Endothelial cell of umbilical vein (primary cell): ENCODE data around the gene STX8. TPM values are rescaled to one million over a fixed set of nuclear protein-coding genes. Genes with fewer than 3 reads are reported as not detected.

Experiments
- BruUV-seq: library from RNA; stranded (reverse); fragments of 400-500 nt; replicated peaks from 2 replicates; lab custom pipeline; 2021; lab: Mats Ljungman, UMichigan
- CTCF ChIA-PET: fragments of 300-600, 350-600 bp; sonication (Branson Sonifier 250); formaldehyde crosslinking; loops from one replicate; lab custom pipeline; 2021; ENCODE audit warnings: antibody characterized with exemption, inconsistent platforms; lab: Charles Lee
- POLR2A ChIA-PET: fragments of 300-600, 350-600 bp; sonication (Branson Sonifier 250); formaldehyde crosslinking; loops from one replicate; lab custom pipeline; 2021; ENCODE audit warnings: antibody characterized with exemption, inconsistent platforms; lab: Charles Lee
- DNase-seq: peaks from one replicate; pipeline ENCODE4 v3.0.0-alpha.2; 2011; ENCODE audit warnings: low read depth, low spot score
- FAIRE-seq: peaks from 2 replicates; lab custom pipeline; 2011; peaks lifted over from hg19 to GRCh38; lab: Jason Lieb, UNC
- H2AFZ ChIP-seq: 2 replicates; pipeline ENCODE4 v1.6.0; 2012; ENCODE audit warnings: low read depth, low read length, control low read depth, inconsistent platforms
- H3K27ac ChIP-seq: 2 replicates; pipeline ENCODE4 v1.5.1; 2011; ENCODE audit warnings: low read depth, mild to moderate bottlenecking, control low read depth, low read length, moderate library complexity; ENCODE audit not compliant: insufficient read depth
- H3K27me3 ChIP-seq, 2 experiments: 2 replicates each; pipeline versions ENCODE4 v1.6.0 to v1.6.1; 2011; ENCODE audit warnings: low read length in 2 of 2, mixed read lengths in 1 of 2; ENCODE audit not compliant: control insufficient read depth in 2 of 2, insufficient read depth in 2 of 2
- H3K36me3 ChIP-seq, 2 experiments: 2 replicates in 1 of 2; 3 replicates in 1 of 2; pipeline ENCODE4 v1.5.1; 2011; ENCODE audit warnings: low read length in 2 of 2, mild to moderate bottlenecking in 1 of 2, moderate library complexity in 1 of 2; ENCODE audit not compliant: control insufficient read depth in 2 of 2, insufficient read depth in 2 of 2; ENCODE audit errors: extremely low read depth in 1 of 2
- H3K4me1 ChIP-seq: 3 replicates; pipeline ENCODE4 v1.5.1; 2011; ENCODE audit warnings: mild to moderate bottlenecking, low read length; ENCODE audit not compliant: control insufficient read depth, insufficient read depth; ENCODE audit errors: extremely low read depth
- H3K4me2 ChIP-seq: 2 replicates; pipeline ENCODE4 v1.6.1; 2011; ENCODE audit warnings: low read length, control low read depth, mixed read lengths; ENCODE audit not compliant: insufficient read depth
- H3K4me3 ChIP-seq, 3 experiments: fragments of 200-600 bp in 1 of 3; sonication (generic), shearing (Covaris generic) in 1 of 3; replicated peaks in 1 of 3; 2 replicates each; pipeline ENCODE4 v1.5.1; 2011 to 2016; ENCODE audit warnings: control low read depth in 3 of 3, low read length in 3 of 3, mild to moderate bottlenecking in 2 of 3, inconsistent platforms in 1 of 3, low read depth in 1 of 3, moderate library complexity in 1 of 3; ENCODE audit not compliant: insufficient read depth in 1 of 3
- H3K79me2 ChIP-seq: 2 replicates; pipeline ENCODE4 v1.6.0; 2012; ENCODE audit warnings: low read length, inconsistent platforms; ENCODE audit not compliant: control insufficient read depth, insufficient read depth
- H3K9ac ChIP-seq: replicated peaks from 2 replicates; pipeline ENCODE3; 2011; ENCODE audit warnings: low read length, control low read depth; ENCODE audit not compliant: insufficient read depth; ENCODE audit errors: extremely low read depth
- H3K9me1 ChIP-seq: replicated peaks from 3 replicates; pipeline ENCODE4 v1.6.0; 2011; ENCODE audit warnings: mild to moderate bottlenecking, low read length; ENCODE audit not compliant: control insufficient read depth, insufficient read depth; ENCODE audit errors: extremely low read depth
- H3K9me3 ChIP-seq: replicated peaks from 2 replicates; pipeline ENCODE4 v1.5.1; 2012; ENCODE audit warnings: low read length, inconsistent platforms; ENCODE audit not compliant: control insufficient read depth, insufficient read depth
- H4K20me1 ChIP-seq: replicated peaks from 2 replicates; pipeline ENCODE3; 2011; ENCODE audit warnings: mild to moderate bottlenecking, low read length; ENCODE audit not compliant: control insufficient read depth, insufficient read depth; ENCODE audit errors: extremely low read depth
- EZH2 ChIP-seq: IDR thresholded peaks from 2 replicates; pipeline ENCODE4 v1.6.1; 2012; ENCODE audit warnings: borderline replicate concordance, low read depth, mild to moderate bottlenecking, moderate library complexity, low read length, inconsistent platforms; ENCODE audit not compliant: severe bottlenecking
- FOS ChIP-seq: IDR thresholded peaks from 2 replicates; pipeline ENCODE4 v1.6.1; 2011; ENCODE audit warnings: mild to moderate bottlenecking, low read length, moderate library complexity, borderline replicate concordance; ENCODE audit not compliant: insufficient read depth
- GATA2 ChIP-seq: IDR thresholded peaks from 2 replicates; pipeline ENCODE4 v1.7.0; 2011; ENCODE audit warnings: low read depth, mild to moderate bottlenecking, moderate library complexity, mixed read lengths, low read length; ENCODE audit not compliant: insufficient read length, insufficient read depth
- JUN ChIP-seq: IDR thresholded peaks from 2 replicates; pipeline ENCODE4 v1.6.1; 2011; ENCODE audit warnings: borderline replicate concordance, low read depth; ENCODE audit not compliant: insufficient read length, insufficient read depth
- MYC ChIP-seq: IDR thresholded peaks from one replicate; pipeline ENCODE4 v1.6.1; 2011; ENCODE audit warnings: mild to moderate bottlenecking, low read depth, low read length
- POLR2A ChIP-seq: IDR thresholded peaks from 2 replicates; pipeline ENCODE4 v1.6.1; 2012; ENCODE audit warnings: low read depth, mild to moderate bottlenecking, control low read depth, low read length
- POLR2AphosphoS5 ChIP-seq: IDR thresholded peaks from 2 replicates; pipeline ENCODE4 v1.6.1; 2012; ENCODE audit warnings: low read depth, mild to moderate bottlenecking, control low read depth, low read length, moderate library complexity; ENCODE audit not compliant: insufficient read depth
- dilution Hi-C: fragments of 300-500 bp; cut with MboI; formaldehyde crosslinking; loops from one replicate; pipeline ENCODE4 v1.15.0; 2019; ENCODE audit warnings: low sequenced_read_pairs; ENCODE audit not compliant: extremely low pct_ligation_motif_present
- intact Hi-C: fragments of 100-400 bp; cut with micrococcal nuclease; formaldehyde crosslinking; loops from one replicate; pipeline ENCODE4 v1.10.0; 2022
- polyA plus RNA-seq, 4 experiments: library from polyadenylated mRNA; depleted of rRNA in 3 of 4; stranded (reverse) in 3 of 4; unstranded in 1 of 4; fragments of >200 nt; gene quantifications; 2 replicates each; pipeline versions ENCODE4 v1.2.1 to v1.2.3, GENCODE V29; 2011 to 2012; ENCODE audit warnings: missing spikeins in 1 of 4
- total RNA-seq: library from RNA; stranded (reverse); gene quantifications from 2 replicates; pipeline ENCODE4 v1.2.3, GENCODE V29; 2021
- TF ChIP-seq, protein P1 (sequence below), 2 donors: IDR thresholded peaks; 1 replicate in 1 of 2; 2 replicates in 1 of 2; pipeline ENCODE4 v1.5.1; 2011; ENCODE audit warnings: low read length in 2 of 2, mild to moderate bottlenecking in 2 of 2, moderate library complexity in 2 of 2, control low read depth in 1 of 2, inconsistent platforms in 1 of 2, low read depth in 1 of 2; ENCODE audit not compliant: insufficient read depth in 1 of 2; ENCODE audit errors: extremely low read depth in 1 of 2
- TF ChIP-seq, protein P2 (sequence below): IDR thresholded peaks from 2 replicates; pipeline ENCODE4 v1.6.1; 2011; ENCODE audit not compliant: insufficient read depth, insufficient read length

STX8 gene
- total and polyA plus RNA-seq, 2 donors (not counting 3 experiments of a cell fraction or from before 2014, with no cell fraction given) = 25.9 to 67.3 TPM

- intact Hi-C loops = no loop called here
- H3K9ac ChIP-seq = no peak overlapping the region
- ChIA-PET CTCF (no interaction called here), POLR2A (no interaction called here)
- no peaks in the 10 kb centered on the region for H3K9me1 ChIP-seq
- no peaks in the 10 kb centered on the region for H3K36me3 ChIP-seq
- no peaks in the 10 kb centered on the region for H3K4me1 ChIP-seq
- no peak for DNase-seq
- no peaks in the 10 kb centered on the region for H4K20me1 ChIP-seq
- BruUV-seq = no TSS peak
- H3K79me2 ChIP-seq = no peaks in the 10 kb centered on the region
- H3K27me3 ChIP-seq = no peaks in the 10 kb centered on the region
- no peak for FAIRE-seq
- H2AFZ ChIP-seq = no peak overlapping the region
- H3K4me2 ChIP-seq = no peak overlapping the region
- no peak overlapping the region for H3K27ac ChIP-seq
- H3K9me3 ChIP-seq = no peaks in the 10 kb centered on the region
- no peak overlapping the region for H3K4me3 ChIP-seq
- TF ChIP-seq JUN = no peak
- no peak for TF ChIP-seq GATA2
- TF ChIP-seq POLR2AphosphoS5 = no peak
- no peak for TF ChIP-seq MYC
- TF ChIP-seq, protein P1, sequence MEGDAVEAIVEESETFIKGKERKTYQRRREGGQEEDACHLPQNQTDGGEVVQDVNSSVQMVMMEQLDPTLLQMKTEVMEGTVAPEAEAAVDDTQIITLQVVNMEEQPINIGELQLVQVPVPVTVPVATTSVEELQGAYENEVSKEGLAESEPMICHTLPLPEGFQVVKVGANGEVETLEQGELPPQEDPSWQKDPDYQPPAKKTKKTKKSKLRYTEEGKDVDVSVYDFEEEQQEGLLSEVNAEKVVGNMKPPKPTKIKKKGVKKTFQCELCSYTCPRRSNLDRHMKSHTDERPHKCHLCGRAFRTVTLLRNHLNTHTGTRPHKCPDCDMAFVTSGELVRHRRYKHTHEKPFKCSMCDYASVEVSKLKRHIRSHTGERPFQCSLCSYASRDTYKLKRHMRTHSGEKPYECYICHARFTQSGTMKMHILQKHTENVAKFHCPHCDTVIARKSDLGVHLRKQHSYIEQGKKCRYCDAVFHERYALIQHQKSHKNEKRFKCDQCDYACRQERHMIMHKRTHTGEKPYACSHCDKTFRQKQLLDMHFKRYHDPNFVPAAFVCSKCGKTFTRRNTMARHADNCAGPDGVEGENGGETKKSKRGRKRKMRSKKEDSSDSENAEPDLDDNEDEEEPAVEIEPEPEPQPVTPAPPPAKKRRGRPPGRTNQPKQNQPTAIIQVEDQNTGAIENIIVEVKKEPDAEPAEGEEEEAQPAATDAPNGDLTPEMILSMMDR (IDR thresholded peaks at IDR 0.05; ENCODE audit: extremely low read depth in 1 of 2, insufficient read depth in 1 of 2, low read depth in 1 of 2, low read length in 2 of 2) = no peak
- no peak for TF ChIP-seq POLR2A
- TF ChIP-seq, protein P2, sequence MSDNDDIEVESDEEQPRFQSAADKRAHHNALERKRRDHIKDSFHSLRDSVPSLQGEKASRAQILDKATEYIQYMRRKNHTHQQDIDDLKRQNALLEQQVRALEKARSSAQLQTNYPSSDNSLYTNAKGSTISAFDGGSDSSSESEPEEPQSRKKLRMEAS = no peak
- no peak for TF ChIP-seq FOS
- no peak for TF ChIP-seq EZH2
- dilution Hi-C loops = no loop called here
Measured at GRCh38 chr17:9332132-9332494, 243.5 kb downstream of the STX8 start.
